ENCODE data around the gene C1QTNF8.

C1QTNF8 gene

DNA sequence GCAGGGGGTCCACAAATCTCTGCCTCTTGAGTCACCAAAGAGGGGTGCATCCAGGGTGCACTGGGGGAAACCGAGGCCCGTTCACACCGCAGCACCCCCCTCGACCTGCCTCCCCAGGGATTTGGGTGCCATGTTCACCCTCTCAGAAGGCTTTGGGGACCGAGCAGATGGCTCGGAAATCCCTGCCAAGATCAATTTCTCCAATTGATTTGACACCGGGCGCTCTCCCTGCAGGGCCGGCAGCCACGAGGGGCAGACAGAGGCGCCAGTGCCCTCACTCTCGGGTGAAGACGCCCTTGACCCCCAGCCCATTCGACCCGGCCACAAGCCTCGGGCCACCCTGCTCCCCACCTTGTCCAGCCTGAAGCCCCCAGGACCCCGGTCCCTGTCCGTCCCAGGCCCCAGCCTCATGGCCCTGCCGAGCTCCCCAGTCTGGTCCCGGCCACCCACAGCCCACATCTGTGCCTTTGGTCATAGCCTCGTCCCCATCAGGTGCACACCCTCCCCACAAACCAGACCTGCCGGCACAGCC lies 14.2 kb downstream of the C1QTNF8 start:
- in situ Hi-C loops (cut with HindIII; ENCODE audit: low sequenced_read_pairs), result no loop called here

DNA sequence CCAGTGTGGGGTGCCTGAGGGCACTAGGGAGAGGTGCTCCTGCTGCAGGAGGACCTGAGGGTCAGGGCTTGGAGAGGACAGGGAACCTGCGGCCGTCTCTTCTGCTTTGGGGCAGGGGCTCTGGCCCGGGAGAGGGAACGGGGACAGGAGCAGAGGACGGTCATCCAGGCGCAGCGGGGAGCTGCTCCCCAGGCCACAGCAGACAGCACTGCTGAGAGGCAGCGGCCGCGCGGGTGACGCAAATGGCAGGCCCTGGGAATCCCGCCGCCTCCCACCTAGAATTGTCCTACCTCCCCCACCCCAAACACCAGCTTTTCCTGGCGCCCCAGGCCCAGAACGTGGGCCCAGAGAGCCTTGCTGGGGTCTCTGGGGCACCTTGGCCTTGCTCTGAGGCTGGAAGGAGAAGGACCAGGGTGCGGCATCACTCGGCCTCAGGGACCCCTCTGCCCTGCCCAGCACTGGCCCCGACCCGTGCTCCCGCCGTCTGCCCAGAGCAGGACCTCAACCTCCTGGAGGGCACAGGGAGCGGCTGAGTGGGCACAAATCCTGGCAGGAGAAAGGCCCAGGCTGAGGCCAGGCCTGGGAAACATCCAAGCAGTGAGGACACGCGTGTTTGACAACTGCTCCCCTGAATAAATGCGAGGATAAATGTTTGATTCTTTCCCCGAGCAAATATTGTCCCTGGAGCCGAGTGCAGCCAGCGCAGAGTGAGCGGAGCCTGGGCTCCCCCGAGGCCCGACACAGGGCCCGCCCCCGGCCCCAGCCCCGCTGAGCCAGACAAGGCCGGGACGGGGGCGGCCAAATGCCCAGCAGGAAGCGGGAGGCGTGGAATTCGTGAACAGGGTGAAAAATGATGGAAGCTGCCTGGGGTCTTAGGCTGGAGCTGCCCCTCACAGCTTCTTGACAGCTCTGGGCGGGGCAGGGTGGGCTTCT lies 15.0 kb downstream of the C1QTNF8 start:
- in situ Hi-C loops (cut with HindIII; ENCODE audit: low sequenced_read_pairs), result no loop called here

DNA sequence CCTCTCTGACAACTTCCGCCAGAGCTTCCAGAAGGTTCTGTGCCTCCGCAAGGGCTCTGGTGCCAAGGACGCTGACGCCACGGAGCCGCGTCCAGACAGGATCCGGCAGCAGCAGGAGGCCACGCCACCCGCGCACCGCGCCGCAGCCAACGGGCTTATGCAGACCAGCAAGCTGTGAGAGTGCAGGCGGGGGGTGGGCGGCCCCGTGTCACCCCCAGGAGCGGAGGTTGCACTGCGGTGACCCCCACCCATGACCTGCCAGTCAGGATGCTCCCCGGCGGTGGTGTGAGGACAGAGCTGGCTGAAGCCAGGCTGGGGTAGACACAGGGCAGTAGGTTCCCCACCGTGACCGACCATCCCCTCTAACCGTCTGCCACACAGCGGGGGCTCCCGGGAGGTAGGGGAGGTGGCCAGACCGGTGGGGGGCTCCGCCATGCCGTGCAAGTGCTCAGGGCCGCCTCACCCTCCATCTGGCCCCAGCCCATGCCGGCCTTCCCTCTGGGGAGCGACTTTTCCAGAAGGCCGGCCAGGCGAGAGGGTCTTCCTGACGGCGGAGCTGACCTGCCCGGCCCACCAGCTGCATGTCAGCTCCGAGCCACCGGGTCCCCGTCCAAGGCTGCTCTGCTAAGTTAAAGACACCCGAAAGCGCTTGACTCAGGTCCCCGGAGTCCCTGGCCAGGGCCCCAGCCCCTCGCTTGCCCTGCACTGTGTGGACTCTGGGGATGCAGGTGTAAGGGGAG lies 16.1 kb downstream of the C1QTNF8 start:
- in situ Hi-C loops (cut with HindIII; ENCODE audit: low sequenced_read_pairs), result no loop called here

DNA sequence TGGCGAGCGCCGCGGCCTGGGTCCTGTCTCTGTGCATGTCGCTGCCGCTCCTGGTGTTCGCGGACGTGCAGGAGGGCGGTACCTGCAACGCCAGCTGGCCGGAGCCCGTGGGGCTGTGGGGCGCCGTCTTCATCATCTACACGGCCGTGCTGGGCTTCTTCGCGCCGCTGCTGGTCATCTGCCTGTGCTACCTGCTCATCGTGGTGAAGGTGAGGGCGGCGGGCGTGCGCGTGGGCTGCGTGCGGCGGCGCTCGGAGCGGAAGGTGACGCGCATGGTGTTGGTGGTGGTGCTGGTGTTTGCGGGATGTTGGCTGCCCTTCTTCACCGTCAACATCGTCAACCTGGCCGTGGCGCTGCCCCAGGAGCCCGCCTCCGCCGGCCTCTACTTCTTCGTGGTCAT lies 16.7 kb downstream of the C1QTNF8 start:
- in situ Hi-C loops (cut with HindIII; ENCODE audit: low sequenced_read_pairs), result no loop called here

DNA sequence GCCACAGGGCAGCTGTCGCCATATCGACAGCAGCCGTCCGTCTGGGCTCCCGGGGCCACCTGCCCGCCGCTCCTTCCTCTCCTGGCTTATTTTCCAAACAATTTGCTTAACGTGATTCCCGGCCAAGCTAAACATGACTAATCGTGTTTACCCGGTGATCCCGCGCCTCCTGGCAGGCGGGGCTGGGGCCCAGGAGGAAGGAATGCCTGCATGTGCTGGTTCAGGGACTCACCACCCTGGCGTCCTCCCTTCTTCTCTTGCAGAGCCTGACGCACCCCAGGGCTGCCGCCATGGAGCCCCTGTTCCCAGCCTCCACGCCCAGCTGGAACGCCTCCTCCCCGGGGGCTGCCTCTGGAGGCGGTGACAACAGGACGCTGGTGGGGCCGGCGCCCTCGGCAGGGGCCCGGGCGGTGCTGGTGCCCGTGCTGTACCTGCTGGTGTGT lies 17.4 kb downstream of the C1QTNF8 start:
- in situ Hi-C loops (cut with HindIII; ENCODE audit: low sequenced_read_pairs), result no loop called here

DNA sequence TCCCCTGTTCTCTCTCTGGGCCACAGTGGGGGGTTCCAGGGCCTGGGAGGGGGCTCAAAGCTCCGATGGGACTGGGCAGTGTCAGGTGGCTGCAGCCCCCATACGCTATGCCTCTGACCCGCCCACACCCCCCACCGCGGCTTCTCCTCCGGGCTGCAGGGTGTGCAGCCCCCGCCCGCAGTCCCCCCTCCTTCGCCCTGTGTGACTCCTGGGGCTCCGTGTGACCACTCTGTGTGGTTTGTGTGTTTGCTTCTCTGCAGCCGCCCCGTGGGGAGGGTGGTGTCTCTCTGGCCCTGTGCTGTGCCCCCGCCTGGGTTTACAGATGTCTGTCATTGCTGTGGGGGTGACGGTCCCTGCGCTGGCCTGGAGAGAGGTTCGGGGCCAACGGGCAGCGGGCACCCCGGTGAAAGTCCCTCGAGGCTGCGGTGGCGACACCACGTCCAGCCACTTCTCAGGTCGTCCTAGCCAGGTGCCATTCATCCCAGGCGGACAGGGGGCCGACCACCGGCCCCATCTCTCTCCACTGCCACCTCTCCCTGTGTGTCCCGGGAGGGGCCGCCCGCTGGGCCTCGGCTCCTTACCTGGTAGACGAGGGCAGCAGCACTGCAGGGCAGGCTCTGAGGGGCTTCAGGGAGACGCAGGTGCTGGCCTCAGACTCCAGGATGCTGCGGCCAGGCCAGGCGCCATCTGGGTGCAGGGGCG lies 18.0 kb downstream of the C1QTNF8 start:
- in situ Hi-C loops (cut with HindIII; ENCODE audit: low sequenced_read_pairs), result no loop called here

DNA sequence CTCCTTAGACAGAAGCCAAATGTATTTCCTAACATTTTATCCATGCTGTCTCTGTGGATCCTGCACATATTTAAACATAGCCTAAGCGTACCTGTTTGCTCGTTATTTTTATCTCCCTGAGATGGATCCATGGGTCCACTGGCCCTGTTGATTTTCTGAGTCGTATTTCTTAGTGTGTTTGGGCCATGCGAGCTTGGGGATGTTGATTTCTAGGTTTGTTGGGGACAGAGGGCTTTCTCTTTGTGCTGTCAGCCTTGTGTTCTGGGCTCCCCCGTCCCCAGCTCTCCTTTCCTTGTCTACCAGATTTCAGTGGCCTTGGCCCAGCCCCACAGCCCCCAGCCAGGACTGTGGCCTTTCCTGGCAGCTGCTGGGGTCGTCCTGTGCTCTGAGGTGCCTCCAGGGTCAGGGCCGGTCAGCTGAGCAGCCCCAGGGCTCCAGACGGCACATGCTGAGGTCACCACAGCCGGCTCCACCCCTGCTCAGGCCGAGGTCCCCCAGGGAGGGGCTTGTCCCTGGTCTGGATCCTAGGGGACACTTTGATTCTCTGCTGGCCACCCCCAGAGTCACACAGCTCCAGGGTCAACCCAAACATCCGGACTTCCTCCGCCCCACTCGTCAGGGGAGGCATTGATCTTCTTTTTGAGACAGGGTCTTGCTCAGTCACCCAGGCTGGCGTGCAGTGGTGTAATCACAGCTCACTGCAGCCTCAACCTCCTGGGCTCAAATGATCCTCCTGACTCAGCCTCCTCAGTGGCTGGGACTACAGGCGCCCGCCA lies 19.1 kb downstream of the C1QTNF8 start:
- in situ Hi-C loops (cut with HindIII; ENCODE audit: low sequenced_read_pairs), result no loop called here

DNA sequence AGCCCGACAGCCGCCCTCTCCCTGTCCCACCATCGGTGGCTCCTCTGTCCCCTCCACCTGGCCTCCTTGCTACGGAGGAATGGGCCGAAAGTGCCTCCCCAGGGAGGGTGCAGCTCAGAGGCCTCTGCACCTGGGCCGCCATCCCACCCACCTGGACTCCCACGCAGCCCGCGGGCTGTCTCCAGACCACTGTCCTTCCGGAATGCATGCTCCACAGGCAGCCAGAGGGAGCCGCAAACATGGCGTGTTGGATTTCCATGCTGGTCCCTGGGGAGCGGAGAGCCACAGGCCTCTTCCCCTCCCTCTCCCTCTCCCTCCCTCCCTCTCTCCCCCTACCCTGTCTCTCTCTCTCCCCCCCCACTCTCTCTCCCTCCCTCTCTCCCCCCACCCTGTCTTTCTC lies 20.5 kb downstream of the C1QTNF8 start:
- in situ Hi-C loops (cut with HindIII; ENCODE audit: low sequenced_read_pairs), result no loop called here

DNA sequence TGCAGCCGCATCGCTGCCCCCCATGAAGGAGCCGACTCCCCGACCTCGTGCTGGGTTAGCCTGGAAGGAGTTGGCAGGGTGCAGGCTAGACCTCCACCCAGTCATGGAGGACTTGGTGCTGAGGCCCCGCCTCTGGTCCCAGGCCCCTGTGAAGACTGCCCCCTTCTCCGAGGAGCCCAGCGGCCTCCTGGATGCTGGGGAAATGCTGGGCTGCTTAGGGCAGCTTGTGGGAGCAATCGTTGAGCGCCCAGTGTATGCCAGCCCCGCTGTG lies 21.7 kb downstream of the C1QTNF8 start:
- in situ Hi-C loops (cut with HindIII; ENCODE audit: low sequenced_read_pairs), result no loop called here

DNA sequence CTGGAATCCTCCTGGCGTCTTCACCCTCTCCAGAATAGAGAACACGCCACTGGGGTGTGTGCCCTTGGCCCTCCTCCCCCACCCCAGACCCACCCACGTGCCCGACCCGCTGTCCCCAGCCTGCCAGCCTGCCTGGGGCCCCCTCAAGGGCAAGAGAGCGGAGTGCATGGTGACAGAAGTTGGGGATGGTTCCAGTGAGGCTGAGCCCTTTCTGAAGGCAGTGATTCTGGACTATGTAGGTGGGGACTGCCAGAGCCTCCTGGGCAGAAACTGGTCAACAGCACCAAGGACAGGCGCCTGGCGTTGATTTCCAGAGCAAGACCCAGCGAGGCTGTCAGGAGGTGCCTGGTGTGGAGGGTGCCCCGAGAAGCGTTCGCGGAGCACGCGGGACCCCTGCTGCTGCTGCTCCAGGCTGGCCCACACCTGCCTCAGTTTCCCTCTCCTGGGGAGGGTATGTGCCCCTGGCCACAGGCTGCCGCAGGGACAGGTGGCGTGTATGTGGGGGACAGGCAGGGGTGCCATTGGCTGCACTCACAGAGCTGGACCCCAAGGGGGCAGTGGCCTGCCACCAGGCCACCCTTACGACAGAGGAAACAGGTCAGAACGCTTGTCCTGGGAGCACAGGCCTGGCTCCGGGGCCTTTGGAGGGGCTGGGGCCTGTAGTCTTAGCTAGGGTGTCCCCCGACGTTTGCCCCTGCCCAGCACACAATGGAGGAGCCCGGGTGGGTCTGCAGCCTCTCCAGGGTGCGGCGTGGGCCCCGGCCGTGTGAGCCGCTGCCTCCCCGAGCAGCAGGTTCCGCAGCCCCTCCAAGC lies 22.3 kb downstream of the C1QTNF8 start:
- in situ Hi-C loops (cut with HindIII; ENCODE audit: low sequenced_read_pairs), result no loop called here

DNA sequence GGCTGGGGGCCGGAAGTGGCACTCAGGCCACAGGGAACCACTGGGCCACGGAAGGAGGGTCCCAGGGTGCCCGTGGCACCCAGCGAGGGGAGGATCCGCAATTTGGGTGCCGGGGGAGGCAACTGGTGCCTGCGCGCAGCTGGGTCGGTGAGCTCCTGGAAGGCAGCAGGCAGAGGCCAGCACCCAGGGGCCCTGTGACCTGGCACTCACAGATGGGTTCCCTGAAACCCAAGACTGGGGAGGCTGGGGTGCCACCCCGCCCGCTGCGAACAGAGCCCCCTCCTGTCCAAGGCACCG lies 22.8 kb downstream of the C1QTNF8 start:
- in situ Hi-C loops (cut with HindIII; ENCODE audit: low sequenced_read_pairs), result no loop called here

DNA sequence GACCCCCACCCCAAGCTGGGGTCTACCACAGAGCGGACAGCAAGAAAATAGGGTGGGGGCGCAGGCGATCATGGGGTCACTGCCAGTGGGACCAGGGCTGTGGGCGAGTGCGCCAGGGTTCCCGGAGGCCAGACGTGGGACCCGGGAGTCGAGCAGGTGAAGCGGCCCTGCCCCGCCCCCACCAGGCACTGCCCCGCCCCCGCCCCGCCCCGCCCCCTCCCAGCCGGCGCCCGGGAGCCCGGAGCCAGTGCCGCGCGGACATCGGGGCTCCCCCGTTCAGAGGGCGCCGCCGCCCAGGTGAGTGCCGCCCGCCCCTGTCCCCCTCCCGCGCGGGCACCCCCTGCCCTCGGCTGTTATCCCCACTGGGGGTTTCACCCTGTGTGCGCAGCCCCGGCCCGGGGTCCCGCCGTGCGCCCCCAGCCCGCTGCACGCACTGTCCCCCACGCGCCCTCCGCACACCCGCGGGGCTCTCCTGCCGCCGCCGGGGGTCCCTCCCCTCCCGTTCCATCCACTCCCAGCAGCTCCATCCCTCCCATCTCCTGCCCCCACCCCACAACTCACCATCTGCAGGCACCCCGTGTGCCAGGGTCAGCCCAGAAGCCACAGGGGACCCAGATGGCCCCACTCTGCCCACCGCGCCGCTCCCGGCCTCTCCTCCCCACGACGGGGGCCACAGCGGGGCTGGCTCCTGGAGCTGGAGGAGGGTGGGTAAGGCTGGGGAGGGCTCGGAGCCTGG lies 23.4 kb downstream of the C1QTNF8 start, which contains the start of gene SSTR5:
SSTR5 (plus strand) TSS at position 222 of the 736 bp plus-strand sequence. CDS start 6,122 bp downstream, outside the sequence.
- in situ Hi-C loops (cut with HindIII; ENCODE audit: low sequenced_read_pairs), result no loop called here

DNA sequence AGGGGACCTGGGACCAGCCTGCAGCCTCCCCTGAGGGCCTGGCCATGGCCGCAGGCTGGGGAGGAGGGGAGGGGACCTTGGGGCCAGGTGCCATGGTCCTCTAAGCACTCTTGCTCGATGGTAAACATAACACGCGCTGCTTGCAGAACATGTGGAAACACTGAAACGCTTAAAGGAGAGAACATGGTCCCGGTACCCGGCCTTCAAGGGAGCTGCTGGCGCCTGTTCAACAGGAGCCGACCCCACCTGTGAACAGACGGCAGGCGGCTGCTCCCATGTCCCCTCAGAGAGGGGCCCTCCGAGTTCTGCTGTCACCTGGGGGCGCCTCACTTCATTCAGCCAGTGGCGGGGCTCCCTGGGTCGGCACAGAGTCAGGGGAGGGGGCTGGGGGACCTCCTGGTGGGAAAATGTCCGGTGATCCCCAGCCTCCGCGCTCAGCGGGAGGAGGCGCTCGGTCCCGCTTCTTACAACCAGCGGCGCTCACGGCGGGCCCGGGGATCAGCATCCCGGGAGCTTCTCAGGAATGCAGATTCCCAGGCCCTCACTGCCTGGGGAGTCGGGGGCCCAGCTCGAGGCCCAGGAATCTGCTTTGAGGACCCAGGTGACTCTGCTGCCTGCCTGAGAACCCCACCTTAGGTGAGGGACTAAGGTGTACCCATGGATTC lies 24.4 kb downstream of the C1QTNF8 start:
- in situ Hi-C loops (cut with HindIII; ENCODE audit: low sequenced_read_pairs), result no loop called here

DNA sequence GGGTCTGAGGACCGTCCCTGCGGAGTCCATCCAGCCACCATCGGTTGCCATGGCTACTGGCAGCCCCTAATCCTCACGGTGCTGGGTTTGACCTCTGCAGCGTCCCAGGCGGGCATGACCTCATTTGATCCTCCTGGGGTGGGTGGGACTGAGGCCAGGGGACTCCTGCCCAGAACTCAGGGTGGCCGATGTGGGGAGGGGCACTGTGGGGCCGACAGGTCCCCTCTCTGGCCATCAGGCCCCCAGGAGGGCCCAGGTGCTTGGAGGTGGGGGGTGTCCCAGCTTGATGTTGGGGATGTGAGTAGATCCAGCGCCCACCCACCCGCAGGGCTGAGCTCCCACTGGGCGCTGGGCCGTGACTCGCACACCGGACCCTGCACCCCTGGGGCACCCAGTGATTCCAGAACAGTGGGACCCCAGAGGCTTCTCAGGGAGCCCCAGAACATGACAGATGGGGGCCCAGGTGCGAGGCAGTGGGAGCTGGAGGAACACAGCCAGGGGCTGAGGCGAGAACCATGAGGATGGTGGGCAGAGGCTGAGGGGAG lies 25.1 kb downstream of the C1QTNF8 start:
- in situ Hi-C loops (cut with HindIII; ENCODE audit: low sequenced_read_pairs), result no loop called here

DNA sequence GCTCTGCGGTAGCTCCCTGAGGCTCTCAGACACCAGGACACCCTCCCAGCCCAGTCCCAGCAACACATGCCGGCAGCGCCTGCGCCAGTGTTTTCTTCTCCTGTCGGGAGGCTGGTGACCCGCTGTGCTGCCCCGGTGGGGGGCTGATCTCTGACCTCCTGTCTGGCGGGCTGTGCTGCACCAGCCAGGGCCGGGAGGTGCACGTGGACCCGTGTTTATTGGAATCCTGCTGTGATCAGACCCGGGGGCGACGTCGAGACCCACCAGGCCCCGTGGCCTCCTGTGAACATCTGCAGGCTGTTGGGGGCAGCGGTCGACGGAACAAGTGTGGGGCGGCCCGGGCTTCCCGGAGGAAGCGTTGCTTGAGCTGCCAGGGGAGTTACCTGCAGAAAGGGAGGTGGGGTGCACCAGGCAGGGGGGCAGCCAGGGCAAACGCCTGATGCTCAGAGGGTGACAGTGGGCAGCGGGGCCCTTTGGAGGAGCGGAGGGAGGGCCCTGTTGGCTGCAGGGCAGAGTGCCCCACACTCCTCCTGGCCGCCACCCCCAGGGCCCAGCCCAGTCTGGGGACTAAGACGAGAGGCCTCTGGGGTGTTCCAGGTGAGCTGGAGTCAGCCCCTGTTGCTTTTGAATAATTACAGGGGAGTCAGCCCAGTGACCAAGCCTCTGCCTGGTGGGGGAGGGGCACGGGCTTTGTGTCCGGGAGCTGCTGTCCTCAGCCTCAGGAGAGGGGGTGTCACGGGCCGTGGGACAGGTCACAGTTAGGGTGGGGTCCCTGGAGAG lies 25.8 kb downstream of the C1QTNF8 start:
- in situ Hi-C loops (cut with HindIII; ENCODE audit: low sequenced_read_pairs), result no loop called here

DNA sequence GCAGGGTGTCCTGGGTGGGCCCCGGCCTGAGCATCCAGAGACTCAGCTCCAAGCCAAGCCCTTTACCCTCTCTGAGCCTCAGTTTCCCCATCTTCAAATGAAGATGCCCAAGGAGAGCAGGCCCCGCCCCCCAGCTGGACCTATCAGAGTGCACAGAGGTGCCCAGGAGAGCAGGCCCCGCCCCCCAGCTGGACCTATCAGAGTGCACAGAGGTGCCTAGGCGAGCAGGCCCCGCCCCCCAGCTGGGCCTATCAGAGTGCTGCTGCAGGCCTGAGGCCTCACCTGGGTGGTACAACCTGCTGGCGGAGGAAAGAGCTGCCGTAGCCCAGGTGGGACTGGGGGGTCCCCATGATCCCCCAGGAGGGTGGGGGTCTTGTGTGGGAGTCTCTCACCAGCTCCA lies 26.9 kb downstream of the C1QTNF8 start:
- in situ Hi-C loops (cut with HindIII; ENCODE audit: low sequenced_read_pairs), result loop anchor here (5.0 to 10.0 kb wide), 3 partner anchors 43 to 234 kb away; no protein-coding TSS in a partner anchor

DNA sequence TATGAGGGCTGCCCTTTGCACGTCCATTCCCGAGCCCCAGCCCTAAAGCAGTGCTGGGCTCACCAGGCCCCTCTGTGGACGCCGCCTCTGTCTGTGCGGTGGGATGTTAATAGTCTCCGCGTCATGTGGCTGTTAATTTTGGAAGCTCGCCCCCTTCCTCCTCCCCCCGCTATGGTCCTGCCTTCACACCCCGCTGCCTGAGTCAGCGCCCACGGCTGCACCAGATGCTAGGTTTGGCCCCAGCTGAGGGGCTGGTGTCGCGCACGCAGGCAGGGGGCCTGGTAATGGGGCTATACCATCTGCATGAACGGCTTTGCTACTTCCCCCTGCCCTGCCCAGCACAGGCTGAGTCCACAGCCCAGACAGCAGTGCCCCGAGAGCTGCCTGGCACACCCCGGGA lies 27.6 kb downstream of the C1QTNF8 start:
- in situ Hi-C loops (cut with HindIII; ENCODE audit: low sequenced_read_pairs), result loop anchor here (5.0 to 10.0 kb wide), 3 partner anchors 44 to 234 kb away; no protein-coding TSS in a partner anchor

All from endothelial cell of hepatic sinusoid (primary cell).